Endothelial cell of hepatic sinusoid (primary cell): ENCODE results near the gene PCDH10.

ENCODE experiments used
- in situ Hi-C: cut with HindIII; loops from 2 replicates; pipeline ENCODE4 v1.10.0; 2017; ENCODE audit warnings: low sequenced_read_pairs

Gene PCDH10, protein sequence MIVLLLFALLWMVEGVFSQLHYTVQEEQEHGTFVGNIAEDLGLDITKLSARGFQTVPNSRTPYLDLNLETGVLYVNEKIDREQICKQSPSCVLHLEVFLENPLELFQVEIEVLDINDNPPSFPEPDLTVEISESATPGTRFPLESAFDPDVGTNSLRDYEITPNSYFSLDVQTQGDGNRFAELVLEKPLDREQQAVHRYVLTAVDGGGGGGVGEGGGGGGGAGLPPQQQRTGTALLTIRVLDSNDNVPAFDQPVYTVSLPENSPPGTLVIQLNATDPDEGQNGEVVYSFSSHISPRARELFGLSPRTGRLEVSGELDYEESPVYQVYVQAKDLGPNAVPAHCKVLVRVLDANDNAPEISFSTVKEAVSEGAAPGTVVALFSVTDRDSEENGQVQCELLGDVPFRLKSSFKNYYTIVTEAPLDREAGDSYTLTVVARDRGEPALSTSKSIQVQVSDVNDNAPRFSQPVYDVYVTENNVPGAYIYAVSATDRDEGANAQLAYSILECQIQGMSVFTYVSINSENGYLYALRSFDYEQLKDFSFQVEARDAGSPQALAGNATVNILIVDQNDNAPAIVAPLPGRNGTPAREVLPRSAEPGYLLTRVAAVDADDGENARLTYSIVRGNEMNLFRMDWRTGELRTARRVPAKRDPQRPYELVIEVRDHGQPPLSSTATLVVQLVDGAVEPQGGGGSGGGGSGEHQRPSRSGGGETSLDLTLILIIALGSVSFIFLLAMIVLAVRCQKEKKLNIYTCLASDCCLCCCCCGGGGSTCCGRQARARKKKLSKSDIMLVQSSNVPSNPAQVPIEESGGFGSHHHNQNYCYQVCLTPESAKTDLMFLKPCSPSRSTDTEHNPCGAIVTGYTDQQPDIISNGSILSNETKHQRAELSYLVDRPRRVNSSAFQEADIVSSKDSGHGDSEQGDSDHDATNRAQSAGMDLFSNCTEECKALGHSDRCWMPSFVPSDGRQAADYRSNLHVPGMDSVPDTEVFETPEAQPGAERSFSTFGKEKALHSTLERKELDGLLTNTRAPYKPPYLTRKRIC

DNA sequence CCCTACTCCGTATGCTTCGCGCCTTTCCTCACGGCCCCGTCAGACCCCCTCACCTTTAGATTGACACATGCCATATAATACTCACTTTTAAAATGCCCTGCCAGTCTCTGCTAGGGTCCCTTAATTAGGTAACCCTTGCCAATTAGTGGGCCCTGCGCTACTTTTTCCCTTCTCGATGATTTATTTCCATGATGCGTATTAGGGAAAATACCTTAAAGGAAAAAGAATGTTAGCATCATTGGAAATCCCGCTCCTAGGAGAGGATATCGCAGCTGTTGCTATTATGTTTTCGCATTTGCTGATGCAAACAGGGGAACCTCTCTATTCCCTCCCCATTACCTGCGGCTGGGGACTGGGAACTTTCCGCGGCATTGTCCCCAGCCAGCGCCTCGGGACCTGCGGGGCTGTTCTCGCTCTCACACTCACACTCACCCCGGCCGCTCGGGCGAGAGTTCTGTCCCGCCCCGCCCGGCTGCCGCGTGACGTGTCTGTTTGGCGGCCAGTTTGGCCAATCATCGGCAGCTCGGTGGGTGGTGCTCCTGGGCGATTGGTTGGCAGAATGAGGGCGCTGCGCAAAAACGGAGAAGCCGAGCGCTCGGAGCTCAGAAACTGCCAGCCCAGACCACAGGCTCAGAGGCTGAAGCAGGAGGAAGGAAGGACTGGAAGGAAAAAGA lies at the start of gene PCDH10:
Gene PCDH10, plus strand, starts transcription at position 605 of the 674 bp plus-strand sequence. CDS start 847 bp downstream, outside the sequence.
- in situ Hi-C loops = no loop called here

DNA sequence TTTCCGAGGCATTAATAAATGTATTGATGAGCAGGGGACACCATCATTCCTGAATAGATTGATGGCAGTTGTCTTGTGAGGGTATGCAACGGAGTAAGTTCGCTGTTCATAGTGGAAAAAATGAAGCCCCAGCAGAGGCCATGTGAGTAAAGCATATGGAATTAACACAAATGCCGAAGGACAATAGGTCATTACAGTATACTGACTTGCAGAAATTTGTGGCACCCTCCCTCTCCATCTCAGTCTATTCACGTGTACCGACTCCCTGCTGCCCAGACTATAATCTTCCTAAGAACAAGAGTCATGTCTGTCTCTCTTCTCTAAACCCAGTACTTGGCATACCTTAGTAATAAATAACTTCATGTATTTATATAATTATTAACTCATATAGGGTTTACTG lies 47.1 kb upstream of the PCDH10 start:
- in situ Hi-C loops = no loop called here

DNA sequence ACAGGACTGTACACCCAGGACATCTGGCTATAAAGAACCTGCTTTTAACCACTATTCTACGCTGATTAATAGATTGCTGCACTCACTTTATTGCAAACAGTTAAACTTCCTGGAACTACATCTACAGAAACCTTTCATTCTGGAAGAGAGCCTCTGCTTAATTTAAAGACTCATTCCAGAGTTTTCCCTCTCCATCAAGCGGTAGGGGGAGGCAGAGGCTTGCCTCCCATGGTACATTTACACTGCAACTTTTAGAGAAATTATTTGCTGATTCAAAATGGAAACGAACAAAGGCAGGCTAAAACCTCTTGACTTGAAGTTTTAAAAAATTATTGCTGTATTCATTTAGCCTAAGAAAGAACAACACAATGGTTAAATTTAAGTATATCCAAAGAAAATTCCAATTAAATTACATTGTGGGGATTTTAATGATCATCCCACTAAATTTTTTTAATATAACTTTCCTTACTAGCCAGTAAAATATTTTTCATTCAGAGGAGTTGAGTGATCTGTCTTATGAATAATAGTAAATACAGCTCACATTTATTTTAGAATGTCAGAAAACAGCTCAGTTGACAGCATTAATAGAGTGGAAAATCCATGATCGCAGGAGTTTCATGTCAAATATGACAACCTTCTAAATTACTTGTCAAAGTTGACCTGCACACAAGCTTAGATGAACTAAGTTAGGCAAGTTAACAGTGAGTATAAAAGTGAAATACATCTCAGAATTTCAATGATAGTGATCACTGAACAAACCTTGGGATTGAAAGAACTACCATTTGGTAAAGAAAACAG lies 46.3 kb upstream of the PCDH10 start:
- in situ Hi-C loops = no loop called here

DNA sequence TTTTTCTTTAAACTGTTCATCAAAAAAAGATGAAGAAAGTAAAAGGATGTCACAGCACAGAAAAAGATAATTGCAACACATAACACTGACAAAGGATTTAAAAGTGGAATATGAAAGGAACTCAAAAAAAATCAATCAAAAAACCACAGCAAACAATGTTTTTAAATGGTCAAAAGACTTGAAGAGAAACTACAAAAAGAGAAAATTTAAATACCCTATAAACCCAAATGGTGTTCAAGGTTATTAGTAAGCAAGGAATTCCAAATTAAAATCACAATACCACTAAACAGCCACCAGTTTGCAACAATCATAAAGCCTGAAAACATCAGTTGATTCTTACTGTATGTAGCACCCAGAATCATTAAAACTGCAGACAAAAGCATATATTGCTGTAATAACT lies 36.5 kb upstream of the PCDH10 start:
- in situ Hi-C loops = no loop called here

DNA sequence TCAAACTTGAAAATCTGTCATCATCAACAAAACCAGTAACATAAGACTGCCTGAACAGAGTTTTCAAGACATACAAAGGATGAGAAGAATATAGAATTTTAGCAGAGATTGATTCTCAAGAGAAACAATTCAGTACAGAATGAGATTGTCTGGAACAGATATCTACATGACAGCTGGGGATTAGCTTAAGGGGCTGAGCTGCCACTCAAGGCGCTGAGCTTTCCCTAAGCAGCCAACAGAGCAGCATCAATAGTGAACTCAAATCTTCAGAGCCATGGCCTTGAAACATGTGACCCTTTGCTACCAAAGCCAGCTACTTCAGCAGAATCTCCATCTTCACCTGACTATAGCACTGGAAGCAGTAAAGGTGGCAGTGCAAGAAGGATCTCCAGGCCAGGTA lies 24.3 kb upstream of the PCDH10 start:
- in situ Hi-C loops = no loop called here

DNA sequence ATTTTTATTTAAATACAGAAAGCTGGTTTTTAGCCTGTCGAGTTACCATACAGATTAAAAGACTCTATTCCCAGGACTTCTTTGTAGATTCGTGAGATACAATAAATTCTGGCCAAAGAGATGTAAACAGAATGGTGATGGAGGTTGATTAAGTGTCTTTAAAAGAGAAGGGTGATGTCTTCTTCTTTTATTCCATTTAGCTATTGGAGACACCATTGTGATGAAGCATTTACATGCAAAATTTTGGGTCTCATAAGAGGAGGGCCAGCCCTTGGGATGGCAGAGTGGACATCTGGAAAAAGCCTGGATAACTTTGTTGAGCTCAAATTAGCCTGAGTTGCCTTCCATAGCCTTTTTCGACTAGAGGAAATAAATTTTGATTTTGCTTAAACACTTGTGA lies 21.6 kb upstream of the PCDH10 start:
- in situ Hi-C loops = no loop called here

DNA sequence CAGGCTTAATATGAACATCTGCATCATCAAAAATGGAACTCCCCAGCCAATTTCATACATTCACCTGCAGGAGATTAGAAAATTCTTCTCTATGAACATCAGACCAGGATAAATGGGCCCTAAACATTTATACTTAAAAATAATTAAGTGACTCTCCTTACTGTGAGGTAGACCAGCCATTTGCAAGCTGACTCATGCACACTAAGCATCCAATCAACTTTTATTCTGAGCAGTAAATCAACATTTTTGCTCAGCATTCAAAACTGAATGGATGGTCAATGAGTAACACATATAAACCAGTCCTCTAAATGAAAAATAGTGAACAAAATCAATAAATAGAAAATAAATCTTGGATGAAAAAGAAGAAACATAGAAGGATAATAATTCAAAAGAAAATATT lies 19.9 kb upstream of the PCDH10 start:
- in situ Hi-C loops = no loop called here

DNA sequence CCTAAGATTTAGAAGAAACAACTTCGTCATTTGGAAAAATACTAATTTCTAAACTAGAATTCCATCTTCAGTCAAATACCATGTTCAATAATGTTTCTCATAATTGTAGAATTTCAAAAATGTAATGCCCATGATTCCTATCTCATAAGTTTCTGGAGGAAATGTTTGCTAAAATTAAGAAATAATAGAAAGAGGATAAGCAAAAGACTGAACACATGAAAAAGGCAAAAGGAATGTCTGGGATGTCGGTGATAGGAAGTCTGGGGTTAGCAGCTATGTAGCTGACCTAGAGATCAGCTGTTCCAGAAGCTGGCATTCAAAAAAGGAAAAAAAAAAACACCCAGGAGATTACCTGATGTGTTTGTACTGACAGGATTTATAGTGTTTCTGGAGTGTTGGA lies 18.9 kb upstream of the PCDH10 start:
- in situ Hi-C loops = no loop called here

DNA sequence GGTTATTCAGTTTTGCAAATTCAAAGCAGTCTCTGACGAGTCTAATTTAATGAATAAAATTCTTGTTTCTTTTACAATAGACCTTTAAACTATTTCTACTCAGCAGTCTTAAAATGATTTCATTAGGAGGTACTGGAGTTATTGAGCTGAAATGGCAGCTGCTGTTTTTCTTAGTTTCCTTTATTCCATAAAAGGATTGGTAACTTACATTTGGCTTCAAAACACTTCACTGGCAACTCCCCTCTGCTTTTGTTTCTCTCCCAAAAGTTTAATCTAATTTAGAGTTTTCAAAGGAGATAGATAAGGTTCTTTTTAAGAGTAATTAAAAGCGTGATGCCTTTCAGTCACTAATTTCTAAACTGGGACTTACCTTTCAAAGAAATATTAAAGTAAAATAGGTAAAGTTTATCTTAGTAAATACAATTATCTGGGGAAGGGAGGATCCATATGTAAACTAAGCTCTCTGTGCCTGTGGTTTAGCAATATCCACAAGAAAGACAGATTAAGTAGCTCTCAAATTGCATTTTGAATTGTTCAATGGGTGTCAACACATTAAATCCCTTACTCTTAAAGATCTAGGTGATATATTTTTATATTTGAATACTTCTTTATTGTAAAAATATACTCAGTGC lies 17.1 kb upstream of the PCDH10 start:
- in situ Hi-C loops = no loop called here

DNA sequence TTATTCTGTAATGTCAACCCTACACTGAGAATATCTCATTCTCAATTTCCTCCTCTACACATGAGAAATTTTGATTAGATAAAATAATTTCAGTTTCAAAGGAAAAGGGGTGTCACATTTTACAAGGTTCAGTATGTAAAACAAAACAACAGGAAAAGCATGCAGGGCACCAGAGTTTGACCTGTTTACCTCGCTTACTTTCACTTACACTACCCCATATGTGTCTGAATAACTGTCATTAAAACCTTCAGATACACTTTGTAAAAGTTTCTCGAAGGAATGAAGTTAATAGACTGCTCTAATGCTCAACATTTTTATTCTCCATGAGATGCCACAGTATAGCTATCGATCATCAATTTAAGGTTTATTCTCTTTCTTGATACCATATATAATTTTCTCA lies 12.3 kb upstream of the PCDH10 start:
- in situ Hi-C loops = no loop called here

DNA sequence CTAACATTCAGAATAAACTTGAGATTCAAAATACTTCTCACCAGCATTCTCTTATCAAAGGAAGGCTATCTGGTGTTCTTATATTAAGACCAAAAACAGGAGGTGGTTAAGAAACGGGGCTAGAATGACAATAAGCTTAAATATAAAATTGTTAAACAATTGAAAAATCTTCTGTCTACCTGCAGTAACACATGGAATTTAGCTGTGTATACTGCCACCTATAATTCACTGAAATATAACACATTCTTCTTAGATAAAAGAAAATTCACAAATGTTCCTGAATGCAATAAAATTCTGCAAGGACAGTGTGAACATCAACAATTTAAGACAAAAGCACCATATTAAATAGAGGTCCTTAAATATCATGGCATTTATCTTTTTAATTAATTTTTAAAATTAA lies 11.5 kb upstream of the PCDH10 start:
- in situ Hi-C loops = no loop called here

DNA sequence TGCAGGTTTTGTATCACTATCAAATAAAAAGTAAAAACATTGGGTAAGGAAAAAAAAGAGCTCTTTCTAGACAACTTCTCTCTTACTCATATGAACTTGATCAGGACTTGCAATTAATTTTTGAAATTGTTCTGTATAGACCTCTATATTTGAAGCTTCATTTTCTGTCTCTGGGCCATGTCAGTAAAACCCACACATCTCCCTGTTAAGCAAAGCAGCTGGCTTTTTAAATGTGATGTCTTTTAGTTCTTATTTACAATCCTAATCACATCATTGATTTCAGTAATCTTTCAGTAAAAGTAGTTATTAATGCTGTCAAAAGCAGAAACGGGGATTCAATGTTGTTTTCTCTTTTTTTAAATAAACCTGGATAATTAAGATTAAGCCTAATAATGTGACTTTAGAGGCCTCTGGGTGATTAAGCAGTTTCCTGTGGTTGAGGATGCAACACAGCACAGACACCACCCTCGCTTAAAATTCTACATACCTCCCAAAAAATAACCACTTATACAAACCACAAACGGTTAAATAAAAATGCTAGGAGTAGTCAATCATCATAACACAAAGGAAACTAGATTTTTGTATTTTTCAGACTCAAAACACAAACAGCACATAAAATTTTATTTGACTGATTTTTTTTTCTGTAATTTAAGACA lies 5.2 kb upstream of the PCDH10 start:
- in situ Hi-C loops = no loop called here

DNA sequence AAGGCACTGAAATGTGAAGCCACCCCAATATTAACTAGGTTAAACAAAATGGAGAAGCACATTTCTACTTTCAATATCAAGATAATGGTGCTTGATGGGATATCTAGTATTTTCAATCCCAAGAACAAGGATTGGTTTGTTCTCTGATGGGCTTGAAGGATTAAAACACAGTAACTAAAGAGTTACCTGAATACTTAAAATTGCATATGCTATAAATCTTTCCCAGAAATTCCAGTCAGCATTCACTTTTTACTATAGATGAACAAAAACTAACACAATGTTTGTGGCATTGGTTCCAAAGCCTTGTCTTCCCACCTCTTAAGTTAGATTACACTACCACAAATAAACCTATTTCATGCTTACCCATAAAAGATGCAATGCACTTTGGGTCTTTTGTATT lies 3.9 kb upstream of the PCDH10 start:
- in situ Hi-C loops = no loop called here

DNA sequence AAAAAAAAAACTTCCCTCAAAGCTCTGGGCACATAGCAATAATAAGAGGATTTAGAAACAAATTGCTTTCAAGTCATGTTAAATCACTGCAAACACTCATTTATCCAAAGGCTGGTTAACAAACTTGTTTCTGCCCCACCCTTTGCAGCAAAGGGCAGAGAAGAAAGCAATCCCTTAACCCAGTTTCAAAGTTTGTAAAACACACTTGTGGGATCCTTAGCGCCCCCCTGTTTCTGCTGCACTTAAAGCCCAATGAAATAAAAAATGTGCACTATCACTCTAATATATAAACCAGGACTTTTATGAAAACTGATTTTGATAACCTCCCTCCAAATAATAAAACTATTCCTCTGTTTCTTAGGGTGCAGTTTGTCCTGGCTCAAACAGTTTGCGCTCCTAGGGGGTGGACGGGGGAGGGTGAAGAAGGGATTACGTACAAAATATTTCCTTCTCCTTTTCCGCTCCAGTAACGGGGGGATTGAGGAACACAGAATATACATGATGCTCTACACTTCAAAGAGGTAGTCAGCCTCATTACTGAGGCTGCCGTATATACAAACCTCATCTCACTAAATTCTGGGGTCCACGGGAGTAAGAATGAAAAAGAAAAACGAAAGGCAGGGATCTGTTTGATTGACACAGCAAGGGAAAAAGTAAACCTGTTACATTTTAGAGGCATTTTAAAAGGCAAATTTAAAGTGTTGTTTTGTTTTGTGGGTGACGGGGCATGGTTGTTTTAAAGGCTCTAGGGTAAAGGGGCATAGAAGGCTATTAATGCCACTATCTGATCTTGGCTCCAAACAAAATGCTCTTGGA lies 3.1 kb upstream of the PCDH10 start:
- in situ Hi-C loops = no loop called here

DNA sequence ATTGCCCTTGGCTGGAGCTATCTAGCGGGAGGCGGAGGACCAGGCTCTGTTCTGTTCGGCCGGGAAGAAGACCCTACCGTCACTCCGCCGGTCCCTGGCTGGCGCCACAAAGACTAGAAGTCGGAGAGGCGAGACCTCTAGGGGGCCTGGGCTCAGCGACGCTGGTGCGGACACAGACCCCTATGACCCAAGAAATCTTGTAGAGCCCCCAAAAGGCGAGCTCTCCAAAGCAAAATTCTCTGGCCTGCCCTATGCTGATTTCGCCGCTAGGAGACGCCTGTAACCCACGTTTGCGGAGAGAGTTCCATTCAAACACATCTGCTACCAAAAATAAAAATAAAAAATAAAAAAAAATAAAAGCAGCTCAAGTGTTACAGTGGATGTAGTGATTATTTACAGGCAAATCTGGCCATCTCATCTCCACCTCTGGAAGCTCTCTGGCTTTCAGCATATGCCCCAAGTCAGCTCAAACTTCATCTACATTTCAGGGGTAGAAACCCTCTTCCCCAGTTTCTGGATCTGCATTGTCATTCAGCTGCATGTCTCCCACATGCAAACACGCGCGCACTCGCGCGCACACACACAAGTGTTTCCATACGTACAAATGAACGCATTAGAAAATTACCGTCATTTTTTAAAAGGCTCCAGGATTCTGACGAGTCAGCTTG lies 2.4 kb upstream of the PCDH10 start:
- in situ Hi-C loops = no loop called here

DNA sequence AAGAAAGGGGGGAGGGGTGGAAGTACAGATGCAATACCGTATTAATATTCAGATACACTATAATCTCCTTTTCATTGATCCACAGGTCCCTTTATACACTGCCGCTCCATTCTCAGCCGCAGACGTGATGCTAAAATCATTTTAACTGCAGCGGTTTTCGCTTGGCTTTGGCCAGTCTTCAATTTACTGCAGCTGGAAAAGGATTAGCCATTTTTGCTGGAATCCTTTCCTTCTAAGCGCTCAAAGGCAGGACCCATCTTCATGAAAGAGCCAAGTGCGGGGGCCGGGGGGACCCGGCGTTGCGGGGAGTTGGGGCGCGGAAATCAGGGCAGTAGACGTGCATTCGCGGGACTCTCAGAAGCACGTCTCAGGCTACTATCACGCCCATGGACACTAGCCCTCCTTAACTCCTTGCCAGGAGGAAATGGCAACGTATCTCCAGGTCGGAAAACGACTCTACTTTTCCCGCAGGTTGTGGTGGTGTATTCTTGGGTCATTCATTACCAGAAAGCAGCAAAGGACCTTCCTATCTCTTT lies 1.7 kb upstream of the PCDH10 start:
- in situ Hi-C loops = no loop called here

DNA sequence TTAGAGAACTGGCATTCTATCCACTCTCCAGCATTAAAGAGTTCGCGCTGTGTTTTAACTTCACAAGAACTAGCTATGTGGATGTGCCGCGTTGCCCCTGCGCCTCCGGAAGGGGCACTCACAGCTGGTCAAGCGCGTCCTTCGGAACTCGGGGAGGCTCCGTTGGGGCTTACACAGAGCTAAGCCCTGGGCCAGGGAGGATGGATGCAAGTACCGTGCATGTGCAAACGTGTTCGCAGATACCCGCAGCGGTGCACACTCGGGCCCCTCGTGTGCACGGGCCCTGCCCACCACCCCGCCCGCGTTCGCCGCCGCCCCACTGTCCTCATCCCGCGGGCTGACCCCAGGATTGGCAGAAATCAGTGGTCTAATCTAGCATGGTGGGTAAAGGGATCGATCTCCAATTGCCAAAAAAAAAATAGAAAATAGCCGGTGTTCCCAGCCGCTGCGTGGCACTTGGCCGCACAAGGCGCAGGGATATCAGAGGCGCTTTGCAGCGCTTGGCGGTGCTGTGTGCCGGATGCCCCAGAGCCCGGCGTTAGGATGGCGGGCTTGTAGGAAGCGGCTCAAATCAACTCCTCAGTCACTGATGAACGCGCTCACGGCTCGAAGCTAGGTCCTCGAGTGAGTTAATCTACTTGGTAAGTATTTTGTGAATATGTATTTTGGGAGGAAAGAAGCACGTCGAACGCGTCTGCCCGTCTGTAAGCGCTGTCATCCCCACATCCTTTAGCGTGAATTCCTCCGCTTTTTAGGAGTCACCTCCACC lies 989 bp upstream of the PCDH10 start:
- in situ Hi-C loops = no loop called here
